IMR-90 (cell line): Measurements from ENCODE around the gene GALC. TPM values are rescaled to one million over a fixed set of nuclear protein-coding genes. Genes with fewer than 3 reads are reported as not detected.

ENCODE experiments used
- ATAC-seq: fragments of 200-7000 bp; cut with Tn5 transposase; 2 replicates; pipeline ENCODE4 v1.9.1; 2020; ENCODE audit warnings: low read depth, mild to moderate bottlenecking, moderate library complexity
- BruUV-seq: library from RNA; stranded (reverse); fragments of 400-500 nt; replicated peaks from 2 replicates; lab custom pipeline; 2021; lab: Mats Ljungman, UMichigan
- CTCF ChIA-PET: fragments of 300-600 bp; formaldehyde crosslinking; extraction: SDS; loops from one replicate; lab custom pipeline; 2021; ENCODE audit warnings: antibody characterized with exemption; lab: Yijun Ruan, JAX
- POLR2A ChIA-PET: fragments of 300-600 bp; sonication (Branson Sonifier 250); formaldehyde crosslinking; loops from one replicate; lab custom pipeline; 2022; ENCODE audit warnings: antibody characterized with exemption; ENCODE audit not compliant: unreplicated experiment; lab: Charles Lee
- DNase-seq: peaks from one replicate; pipeline ENCODE4 v3.0.0; 2013
- H2AFZ ChIP-seq: replicated peaks from 2 replicates; pipeline ENCODE3; 2013; ENCODE audit warnings: low read length, mild to moderate bottlenecking; ENCODE audit not compliant: poor library complexity
- H2AK5ac ChIP-seq: 2 replicates; pipeline ENCODE4 v1.6.1; 2013; ENCODE audit warnings: low read depth, low read length, inconsistent platforms
- H2AK9ac ChIP-seq: replicated peaks from 2 replicates; pipeline ENCODE3; 2013; ENCODE audit warnings: mild to moderate bottlenecking, low read depth, low read length, moderate library complexity; ENCODE audit not compliant: poor library complexity
- H2BK120ac ChIP-seq: 2 replicates; pipeline ENCODE4 v1.6.1; 2013; ENCODE audit warnings: low read depth, low read length, inconsistent platforms
- H2BK15ac ChIP-seq: 3 replicates; pipeline ENCODE4 v1.6.1; 2013; ENCODE audit warnings: low read depth, low read length, inconsistent platforms
- H2BK20ac ChIP-seq: 2 replicates; pipeline ENCODE4 v1.6.1; 2013; ENCODE audit warnings: low read depth, mild to moderate bottlenecking, inconsistent platforms, low read length, moderate library complexity
- H2BK5ac ChIP-seq: 2 replicates; pipeline ENCODE4 v1.6.1; 2013; ENCODE audit warnings: mild to moderate bottlenecking, low read depth, low read length, inconsistent platforms; ENCODE audit not compliant: poor library complexity, severe bottlenecking
- H3K14ac ChIP-seq: replicated peaks from 2 replicates; pipeline ENCODE4 v1.6.1; 2013; ENCODE audit warnings: low read depth, low read length, inconsistent platforms
- H3K18ac ChIP-seq: 2 replicates; pipeline ENCODE4 v1.6.1; 2013; ENCODE audit warnings: low read depth, low read length, control low read depth
- H3K23ac ChIP-seq: 2 replicates; pipeline ENCODE4 v1.6.1; 2013; ENCODE audit warnings: low read depth, low read length, inconsistent platforms
- H3K27ac ChIP-seq: 2 replicates; pipeline ENCODE4 v1.5.1; 2013; ENCODE audit warnings: mild to moderate bottlenecking, control low read depth, low read length; ENCODE audit not compliant: insufficient read depth
- H3K27me3 ChIP-seq: 2 replicates; pipeline ENCODE4 v1.6.1; 2013; ENCODE audit warnings: low read length; ENCODE audit not compliant: control insufficient read depth, insufficient read depth
- H3K36me3 ChIP-seq: 2 replicates; pipeline ENCODE4 v1.6.1; 2013; ENCODE audit warnings: low read length, mixed read lengths; ENCODE audit not compliant: control insufficient read depth, insufficient read depth
- H3K4ac ChIP-seq: 2 replicates; pipeline ENCODE4 v1.6.1; 2013; ENCODE audit warnings: low read depth, low read length, inconsistent platforms
- H3K4me1 ChIP-seq: 2 replicates; pipeline ENCODE4 v1.6.1; 2013; ENCODE audit warnings: low read length, mixed read lengths; ENCODE audit not compliant: control insufficient read depth, insufficient read depth
- H3K4me2 ChIP-seq: 2 replicates; pipeline ENCODE4 v1.6.1; 2013; ENCODE audit warnings: low read depth, mild to moderate bottlenecking, control low read depth, low read length, moderate library complexity
- H3K4me3 ChIP-seq: 2 replicates; pipeline ENCODE4 v1.5.1; 2013; ENCODE audit warnings: low read depth, mild to moderate bottlenecking, control low read depth, low read length, moderate library complexity; ENCODE audit not compliant: insufficient read depth
- H3K56ac ChIP-seq: 2 replicates; pipeline ENCODE4 v1.6.1; 2013; ENCODE audit warnings: low read length, inconsistent platforms; ENCODE audit not compliant: insufficient read depth; ENCODE audit errors: extremely low read depth
- H3K79me1 ChIP-seq, 2 experiments: 2 replicates each; pipeline ENCODE4 v1.6.1; 2013; ENCODE audit warnings: low read length in 2 of 2, inconsistent platforms in 1 of 2, low read depth in 1 of 2
- H3K9ac ChIP-seq: 2 replicates; pipeline ENCODE4 v1.6.1; 2013; ENCODE audit warnings: low read depth, low read length, control low read depth
- H3K9me1 ChIP-seq: 2 replicates; pipeline ENCODE4 v1.6.1; 2013; ENCODE audit warnings: low read length, inconsistent platforms; ENCODE audit not compliant: insufficient read depth
- H3K9me3 ChIP-seq: 2 replicates; pipeline ENCODE4 v1.6.1; 2013; ENCODE audit warnings: low read length; ENCODE audit not compliant: control insufficient read depth, insufficient read depth
- H4K20me1 ChIP-seq: 2 replicates; pipeline ENCODE4 v1.6.1; 2013; ENCODE audit warnings: low read length, inconsistent platforms; ENCODE audit not compliant: insufficient read depth
- H4K5ac ChIP-seq: 2 replicates; pipeline ENCODE4 v1.6.1; 2013; ENCODE audit warnings: mild to moderate bottlenecking, low read depth, low read length, control low read depth
- H4K8ac ChIP-seq, 2 experiments: 2 replicates each; pipeline ENCODE4 v1.6.1; 2013; ENCODE audit warnings: low read depth in 2 of 2, low read length in 2 of 2, control low read depth in 1 of 2, inconsistent platforms in 1 of 2
- H4K91ac ChIP-seq: 2 replicates; pipeline ENCODE4 v1.6.1; 2013; ENCODE audit warnings: low read depth, low read length, inconsistent platforms; ENCODE audit not compliant: insufficient read depth
- BHLHE40 ChIP-seq: fragments of 150-350 bp; IDR thresholded peaks from 2 replicates; pipeline ENCODE4 v1.6.1; 2016; ENCODE audit warnings: mild to moderate bottlenecking, low read depth, low read length
- CEBPB ChIP-seq: IDR thresholded peaks from 2 replicates; pipeline ENCODE4 v1.6.1; 2012; ENCODE audit warnings: low read depth, low read length, improper control_type of control experiment
- CHD1 ChIP-seq: IDR thresholded peaks from 2 replicates; pipeline ENCODE4 v1.6.1; 2012; ENCODE audit warnings: low read depth, low read length, improper control_type of control experiment
- CTCF ChIP-seq: conservative IDR thresholded peaks from 2 replicates; pipeline ENCODE4 v1.5.1; 2012; ENCODE audit warnings: mild to moderate bottlenecking, low read depth, low read length, improper control_type of control experiment
- FOS ChIP-seq: fragments of 150-350 bp; IDR thresholded peaks from 2 replicates; pipeline ENCODE4 v1.6.1; 2016; ENCODE audit warnings: low read depth, low read length
- MAFK ChIP-seq: IDR thresholded peaks from 2 replicates; pipeline ENCODE4 v1.6.1; 2012; ENCODE audit warnings: low read depth, low read length, improper control_type of control experiment
- MAZ ChIP-seq: IDR thresholded peaks from 2 replicates; pipeline ENCODE4 v1.6.1; 2012; ENCODE audit warnings: low read depth, mild to moderate bottlenecking, low read length, improper control_type of control experiment, moderate library complexity, borderline replicate concordance
- MXI1 ChIP-seq: IDR thresholded peaks from 2 replicates; pipeline ENCODE4 v1.6.1; 2012; ENCODE audit warnings: low read depth, mild to moderate bottlenecking, low read length, moderate library complexity, borderline replicate concordance
- NFE2L2 ChIP-seq: fragments of 150-350 bp; IDR thresholded peaks from 2 replicates; pipeline ENCODE4 v1.6.1; 2016; ENCODE audit warnings: low read depth, mild to moderate bottlenecking, low read length
- POLR2A ChIP-seq: IDR thresholded peaks from 2 replicates; pipeline ENCODE4 v1.6.1; 2012; ENCODE audit warnings: mild to moderate bottlenecking, low read depth, low read length
- RAD21 ChIP-seq: IDR thresholded peaks from 2 replicates; pipeline ENCODE4 v1.6.1; 2012; ENCODE audit warnings: low read length, improper control_type of control experiment
- RCOR1 ChIP-seq: IDR thresholded peaks from 2 replicates; pipeline ENCODE4 v1.6.1; 2012; ENCODE audit warnings: mild to moderate bottlenecking, low read length, improper control_type of control experiment; ENCODE audit not compliant: insufficient replicate concordance
- RFX5 ChIP-seq: IDR thresholded peaks from 2 replicates; pipeline ENCODE4 v1.8.0; 2012; ENCODE audit warnings: low read depth, mild to moderate bottlenecking, low read length, moderate library complexity
- SMC3 ChIP-seq: fragments of 150-350 bp; IDR thresholded peaks from 2 replicates; pipeline ENCODE4 v1.6.1; 2016; ENCODE audit warnings: low read depth, mild to moderate bottlenecking, antibody characterized with exemption, low read length, moderate library complexity
- USF2 ChIP-seq: fragments of 150-350 bp; IDR thresholded peaks from 2 replicates; pipeline ENCODE4 v1.6.1; 2017; ENCODE audit warnings: mild to moderate bottlenecking, antibody characterized with exemption, low read length, low read depth
- WGBS, 2 experiments: methylation state at CpG; one replicate each; pipeline versions ENCODE4 v1.1.5 to v1.1.7; 2013; ENCODE audit warnings: missing lambda C conversion rate in 2 of 2; ENCODE audit not compliant: insufficient read length in 1 of 2; ENCODE audit errors: extremely low coverage in 2 of 2; 5-methylcytosine and 5-hydroxymethylcytosine counted together
- dilution Hi-C: fragments of 300-500 bp; cut with HindIII; formaldehyde crosslinking; loops from one replicate; pipeline ENCODE4 v1.14.3; 2018; ENCODE audit warnings: low sequenced_read_pairs; ENCODE audit not compliant: unreplicated experiment
- in situ Hi-C: fragments of 300-500 bp; cut with MboI; formaldehyde crosslinking; loops from 3 replicates; pipeline ENCODE4 v1.14.3; 2019; ENCODE audit warnings: low sequenced_read_pairs, inconsistent platforms, mixed read lengths
- intact Hi-C: fragments of 100-400 bp; cut with micrococcal nuclease; formaldehyde crosslinking; loops from 2 replicates; pipeline ENCODE4 v1.10.0; 2022
- polyA plus RNA-seq, 3 experiments: library from polyadenylated mRNA; depleted of rRNA; stranded (reverse); fragments of >200 nt; gene quantifications; 2 replicates each; pipeline ENCODE4 v1.2.3, GENCODE V29; 2012; ENCODE audit warnings: low replicate concordance in 1 of 3
- total RNA-seq: library from RNA; depleted of rRNA; stranded (reverse); fragments of >200 nt; gene quantifications from 2 replicates; pipeline ENCODE4 v1.2.3, GENCODE V29; 2012
- TF ChIP-seq, protein P1 (sequence below): fragments of 150-350 bp; IDR thresholded peaks from 2 replicates; pipeline ENCODE4 v1.6.1; 2016; ENCODE audit warnings: low read depth, mild to moderate bottlenecking, low read length, moderate library complexity, borderline replicate concordance

The GALC gene
- total and polyA plus RNA-seq, 2 of the 4 experiments (the other 2 are of a cell fraction) = 6.3 to 7.9 TPM

DNA sequence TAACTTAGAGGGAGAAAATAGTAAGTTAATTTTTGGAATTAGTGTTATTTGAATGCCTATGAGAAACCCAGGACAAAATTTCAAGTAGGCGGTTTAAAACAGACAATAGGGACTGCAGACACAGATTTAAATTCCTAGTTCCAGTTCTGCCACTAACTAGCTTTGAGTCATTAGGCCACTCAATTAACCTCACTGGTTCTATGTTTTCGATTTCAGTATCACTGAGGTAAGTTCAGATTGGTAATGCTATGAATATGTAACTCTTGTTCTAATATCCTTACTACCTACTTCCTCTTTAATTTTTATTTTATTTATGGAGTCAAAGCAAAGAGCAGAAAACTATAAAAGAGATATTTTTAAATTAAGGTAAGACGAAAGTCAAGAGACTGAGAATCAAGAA lies 52.6 kb downstream of the GALC start:
- no peak overlapping the region for H3K9ac ChIP-seq
- H3K4me2 ChIP-seq = no peak overlapping the region
- TF ChIP-seq RCOR1 (no peak), SMC3 (no peak), MAFK (no peak), RAD21 (no peak), BHLHE40 (no peak), MXI1 (no peak), CEBPB (no peak), NFE2L2 (no peak), USF2 (no peak), POLR2A (no peak), CTCF (no peak), RFX5 (no peak), CHD1 (no peak), MAZ (no peak), FOS (no peak)
- TF ChIP-seq, protein P1, sequence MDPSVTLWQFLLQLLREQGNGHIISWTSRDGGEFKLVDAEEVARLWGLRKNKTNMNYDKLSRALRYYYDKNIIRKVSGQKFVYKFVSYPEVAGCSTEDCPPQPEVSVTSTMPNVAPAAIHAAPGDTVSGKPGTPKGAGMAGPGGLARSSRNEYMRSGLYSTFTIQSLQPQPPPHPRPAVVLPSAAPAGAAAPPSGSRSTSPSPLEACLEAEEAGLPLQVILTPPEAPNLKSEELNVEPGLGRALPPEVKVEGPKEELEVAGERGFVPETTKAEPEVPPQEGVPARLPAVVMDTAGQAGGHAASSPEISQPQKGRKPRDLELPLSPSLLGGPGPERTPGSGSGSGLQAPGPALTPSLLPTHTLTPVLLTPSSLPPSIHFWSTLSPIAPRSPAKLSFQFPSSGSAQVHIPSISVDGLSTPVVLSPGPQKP = no peak
- no peaks in the 10 kb centered on the region for H3K9me3 ChIP-seq
- H3K9me1 ChIP-seq = no peaks in the 10 kb centered on the region
- H2BK5ac ChIP-seq = no peak overlapping the region
- H2BK120ac ChIP-seq = no peak overlapping the region
- no CpG with 5 or more reads among the region's 3 CpGs for WGBS, 2 experiments
- H3K14ac ChIP-seq = no peak overlapping the region
- H3K4me1 ChIP-seq = no peaks in the 10 kb centered on the region
- no peak overlapping the region for H4K91ac ChIP-seq
- no peak overlapping the region for H2BK15ac ChIP-seq
- H3K79me1 ChIP-seq = no peaks in the 10 kb centered on the region
- dilution Hi-C loops = no loop called here
- intact Hi-C loops = loop anchor here (10.0 kb wide), 1 partner anchor 554 kb away; no protein-coding TSS in a partner anchor
- no peak for ATAC-seq
- ChIA-PET CTCF (no interaction called here), POLR2A (no interaction called here)
- no TSS peak for BruUV-seq
- H4K8ac ChIP-seq = no peak overlapping the region
- no peak overlapping the region for H3K4ac ChIP-seq
- no peak overlapping the region for H3K23ac ChIP-seq
- no peak overlapping the region for H4K5ac ChIP-seq
- H3K56ac ChIP-seq = no peak overlapping the region
- H3K18ac ChIP-seq = no peak overlapping the region
- in situ Hi-C loops = loop anchor here (10.0 kb wide), 2 partner anchors 234 to 444 kb away; partner anchors contain the start of gene SPATA7
- H2AK9ac ChIP-seq = no peak overlapping the region
- no peaks in the 10 kb centered on the region for H4K20me1 ChIP-seq
- no peak overlapping the region for H2AK5ac ChIP-seq
- H2BK20ac ChIP-seq = no peak overlapping the region
- no peaks in the 10 kb centered on the region; the same call in 1 of the 2 replicates for H3K36me3 ChIP-seq
- H2AFZ ChIP-seq = no peak overlapping the region
- H3K27ac ChIP-seq = no peak overlapping the region
- H3K4me3 ChIP-seq = no peak overlapping the region
- DNase-seq = no peak
- H3K27me3 ChIP-seq = no peaks in the 10 kb centered on the region
